Measurements from ENCODE around the gene SCN5A. TPM values are rescaled to one million over a fixed set of nuclear protein-coding genes. Genes with fewer than 3 reads are reported as not detected.

SCN5A gene
- polyA plus RNA-seq, 1 donor (not counting 4 experiments of a cell fraction or from before 2014, with no cell fraction given), result 0.26 TPM

DNA sequence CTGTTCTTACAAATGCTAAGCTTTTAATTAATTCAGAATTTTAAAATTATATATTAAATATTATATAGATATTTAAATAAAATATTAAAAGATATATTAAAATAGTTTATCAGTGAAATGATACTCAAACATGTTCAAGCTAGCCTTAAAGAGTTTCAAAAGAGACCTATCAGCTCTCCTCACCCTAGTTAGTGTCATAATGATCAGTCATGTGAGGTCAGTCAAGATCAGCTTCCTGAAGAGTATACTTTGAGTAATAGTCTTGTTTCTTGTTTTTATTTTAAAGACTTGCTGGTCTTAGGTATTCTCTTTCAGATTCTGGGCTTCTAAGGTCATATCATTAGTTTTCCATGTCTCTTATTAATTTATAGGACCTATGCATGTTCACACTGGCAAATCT lies 138.9 kb downstream of the SCN5A start:
- Histone ChIP-seq H3K9ac (ENCODE audit: control insufficient read depth, extremely low read depth, insufficient read depth, low read length) (no peak overlapping the region), H3K4me3 (ENCODE audit: control insufficient read depth in 2 of 3, extremely low read depth in 1 of 3, insufficient read depth in 2 of 3, low read depth in 1 of 3, low read length in 3 of 3) (no peak overlapping the region), H2AFZ (ENCODE audit: control insufficient read depth, low read length) (no peak overlapping the region), H4K20me1 (ENCODE audit: control insufficient read depth, extremely low read depth, insufficient read depth, low read length) (no peaks in the 10 kb centered on the region), H3K9me3 (ENCODE audit: control insufficient read depth, low read depth, low read length) (no peaks in the 10 kb centered on the region), H3K9me1 (ENCODE audit: control insufficient read depth, extremely low read depth, insufficient read depth, low read length) (no peaks in the 10 kb centered on the region), H3K4me2 (ENCODE audit: control insufficient read depth, extremely low read depth, insufficient read depth, low read depth, low read length) (no peak overlapping the region), H3K27me3 (ENCODE audit: control insufficient read depth, extremely low read depth, insufficient read depth, low read length) (no peaks in the 10 kb centered on the region), H3K4me1 (ENCODE audit: control insufficient read depth, extremely low read depth, insufficient read depth, low read length) (no peaks in the 10 kb centered on the region), H3K36me3 (ENCODE audit: control insufficient read depth in 2 of 2, extremely low read depth in 1 of 2, insufficient read depth in 2 of 2, low read length in 2 of 2) (peaks cover 6 to 7% of the 10 kb centered on the region in 2 experiments), H3K79me2 (ENCODE audit: control insufficient read depth, insufficient read depth, low read length) (no peaks in the 10 kb centered on the region), H3K27ac (ENCODE audit: control insufficient read depth, insufficient read depth, low read length) (no peak overlapping the region)
- TF ChIP-seq EZH2 (IDR thresholded peaks at IDR 0.05; ENCODE audit: low read length), result no peak
- TF ChIP-seq, protein P1, sequence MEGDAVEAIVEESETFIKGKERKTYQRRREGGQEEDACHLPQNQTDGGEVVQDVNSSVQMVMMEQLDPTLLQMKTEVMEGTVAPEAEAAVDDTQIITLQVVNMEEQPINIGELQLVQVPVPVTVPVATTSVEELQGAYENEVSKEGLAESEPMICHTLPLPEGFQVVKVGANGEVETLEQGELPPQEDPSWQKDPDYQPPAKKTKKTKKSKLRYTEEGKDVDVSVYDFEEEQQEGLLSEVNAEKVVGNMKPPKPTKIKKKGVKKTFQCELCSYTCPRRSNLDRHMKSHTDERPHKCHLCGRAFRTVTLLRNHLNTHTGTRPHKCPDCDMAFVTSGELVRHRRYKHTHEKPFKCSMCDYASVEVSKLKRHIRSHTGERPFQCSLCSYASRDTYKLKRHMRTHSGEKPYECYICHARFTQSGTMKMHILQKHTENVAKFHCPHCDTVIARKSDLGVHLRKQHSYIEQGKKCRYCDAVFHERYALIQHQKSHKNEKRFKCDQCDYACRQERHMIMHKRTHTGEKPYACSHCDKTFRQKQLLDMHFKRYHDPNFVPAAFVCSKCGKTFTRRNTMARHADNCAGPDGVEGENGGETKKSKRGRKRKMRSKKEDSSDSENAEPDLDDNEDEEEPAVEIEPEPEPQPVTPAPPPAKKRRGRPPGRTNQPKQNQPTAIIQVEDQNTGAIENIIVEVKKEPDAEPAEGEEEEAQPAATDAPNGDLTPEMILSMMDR (optimal IDR thresholded peaks at IDR 0.05 in 1 of 3, IDR thresholded peaks at IDR 0.05 in 1 of 3, conservative IDR thresholded peaks at IDR 0.05 in 1 of 3; ENCODE audit: extremely low read depth in 1 of 3, insufficient read depth in 2 of 3, low read length in 3 of 3), result no peak
- DNase-seq (ENCODE audit: low read depth, low spot score) (no peak), FAIRE-seq (no peak)
- dilution Hi-C loops (cut with MboI; ENCODE audit: extremely low pct_ligation_motif_present, low sequenced_read_pairs), result loop anchor here (10.0 kb wide), 1 partner anchor 144 kb away; no protein-coding TSS in a partner anchor

DNA sequence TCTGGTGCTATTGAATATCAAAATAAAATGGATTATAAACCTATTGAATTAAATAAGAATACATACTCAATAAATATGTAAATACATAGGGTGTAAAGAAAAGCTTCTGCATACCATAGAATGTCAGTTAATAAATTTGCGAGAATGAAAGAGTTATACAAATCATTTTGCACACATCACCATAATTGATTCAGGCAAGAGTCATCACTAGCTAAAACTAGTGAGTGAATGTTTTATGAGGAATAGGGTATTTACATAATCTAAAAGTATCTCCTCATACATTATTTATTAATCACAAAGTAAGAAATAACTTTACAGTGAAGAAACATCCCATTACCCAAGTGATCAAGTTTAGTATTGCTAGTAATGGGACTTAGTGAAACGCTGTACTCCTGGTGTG lies 139.8 kb downstream of the SCN5A start:
- dilution Hi-C loops (cut with MboI; ENCODE audit: extremely low pct_ligation_motif_present, low sequenced_read_pairs), result loop anchor here (10.0 kb wide), 1 partner anchor 145 kb away; no protein-coding TSS in a partner anchor
- H3K9me1 ChIP-seq (ENCODE audit: control insufficient read depth, extremely low read depth, insufficient read depth, low read length), result no peaks in the 10 kb centered on the region
- no peak for DNase-seq (ENCODE audit: low read depth, low spot score)
- no peak overlapping the region for H3K9ac ChIP-seq (ENCODE audit: control insufficient read depth, extremely low read depth, insufficient read depth, low read length)
- no peak overlapping the region for H3K4me2 ChIP-seq (ENCODE audit: control insufficient read depth, extremely low read depth, insufficient read depth, low read depth, low read length)
- no peak for FAIRE-seq
- TF ChIP-seq, protein P1 (optimal IDR thresholded peaks at IDR 0.05 in 1 of 3, IDR thresholded peaks at IDR 0.05 in 1 of 3, conservative IDR thresholded peaks at IDR 0.05 in 1 of 3; ENCODE audit: extremely low read depth in 1 of 3, insufficient read depth in 2 of 3, low read length in 3 of 3), result no peak
- TF ChIP-seq EZH2 (IDR thresholded peaks at IDR 0.05; ENCODE audit: low read length), result no peak
- no peaks in the 10 kb centered on the region for H4K20me1 ChIP-seq (ENCODE audit: control insufficient read depth, extremely low read depth, insufficient read depth, low read length)
- no peaks in the 10 kb centered on the region for H3K4me1 ChIP-seq (ENCODE audit: control insufficient read depth, extremely low read depth, insufficient read depth, low read length)
- no peak overlapping the region for H3K27ac ChIP-seq (ENCODE audit: control insufficient read depth, insufficient read depth, low read length)
- no peaks in the 10 kb centered on the region for H3K79me2 ChIP-seq (ENCODE audit: control insufficient read depth, insufficient read depth, low read length)
- H3K9me3 ChIP-seq (ENCODE audit: control insufficient read depth, low read depth, low read length), result no peaks in the 10 kb centered on the region
- H3K36me3 ChIP-seq (ENCODE audit: control insufficient read depth in 2 of 2, extremely low read depth in 1 of 2, insufficient read depth in 2 of 2, low read length in 2 of 2), result peaks cover 4 to 7% of the 10 kb centered on the region in 2 experiments
- no peak overlapping the region for H2AFZ ChIP-seq (ENCODE audit: control insufficient read depth, low read length)
- H3K27me3 ChIP-seq (ENCODE audit: control insufficient read depth, extremely low read depth, insufficient read depth, low read length), result no peaks in the 10 kb centered on the region
- no peak overlapping the region for H3K4me3 ChIP-seq (ENCODE audit: control insufficient read depth in 2 of 3, extremely low read depth in 1 of 3, insufficient read depth in 2 of 3, low read depth in 1 of 3, low read length in 3 of 3)
